GM03348 (cell line): Measurements from ENCODE around the gene GPC3.
A peak's percentile ranks its signal among the peaks of the same experiment; 100 is the strongest.
"Not testable (repeated sequence)": the region's sequence is repeated elsewhere in the genome, so short reads cannot be mapped to it uniquely, and the experiment has no call there.

Experiments
- DNase-seq: peaks from one replicate; pipeline ENCODE4 v3.0.0; 2012; ENCODE audit warnings: low spot score

GPC3 gene

GRCh38 chrX:133995759-133996158 is 10.4 kb upstream of the GPC3 start:
- DNase-seq = no peak

GRCh38 chrX:133994576-133994975 is 9.2 kb upstream of the GPC3 start:
- no peak for DNase-seq

- DNase-seq = no peak
Observed at GRCh38 chrX:133992882-133993281, 7.5 kb upstream of the GPC3 start.

GRCh38 chrX:133991814-133992213 is 6.4 kb upstream of the GPC3 start:
- DNase-seq = no peak

GRCh38 chrX:133991057-133991456 is 5.7 kb upstream of the GPC3 start:
- not testable (repeated sequence) for DNase-seq

- no peak for DNase-seq
Observed at GRCh38 chrX:133989993-133990392, 4.6 kb upstream of the GPC3 start.

GRCh38 chrX:133989490-133989889 is 4.1 kb upstream of the GPC3 start:
- no peak for DNase-seq

- no peak for DNase-seq
Observed at GRCh38 chrX:133988010-133988409, 2.6 kb upstream of the GPC3 start.

- DNase-seq = no peak
Observed at GRCh38 chrX:133987188-133987587, 1.8 kb upstream of the GPC3 start.

GRCh38 chrX:133985967-133986683 is 731 bp upstream of the GPC3 start:
- DNase-seq = no peak

- DNase-seq = no peak
Observed at GRCh38 chrX:133984857-133985163, 584 bp downstream of the GPC3 start.

- DNase-seq = no peak
Observed at GRCh38 chrX:133983974-133984845, 1.2 kb downstream of the GPC3 start.

GRCh38 chrX:133983256-133983973 is 2.0 kb downstream of the GPC3 start:
- DNase-seq = no peak

- no peak for DNase-seq
Observed at GRCh38 chrX:133981924-133982323, 3.5 kb downstream of the GPC3 start.

GRCh38 chrX:133980832-133981588 is 4.4 kb downstream of the GPC3 start:
- DNase-seq = no peak

GRCh38 chrX:133980406-133980805 is 5.0 kb downstream of the GPC3 start:
- DNase-seq = peak; percentile 4

GRCh38 chrX:133979641-133980230 is 5.7 kb downstream of the GPC3 start:
- DNase-seq = no peak

- no peak for DNase-seq
Observed at GRCh38 chrX:133973704-133974103, 11.7 kb downstream of the GPC3 start.

GRCh38 chrX:133972916-133973315 is 12.5 kb downstream of the GPC3 start:
- no peak for DNase-seq

GRCh38 chrX:133971586-133971985 is 13.8 kb downstream of the GPC3 start:
- DNase-seq = no peak

GRCh38 chrX:133970076-133970475 is 15.3 kb downstream of the GPC3 start:
- DNase-seq = no peak

- no peak for DNase-seq
Observed at GRCh38 chrX:133969191-133969590, 16.2 kb downstream of the GPC3 start.
